ENCODE measurements around the gene SLC25A45.

DNA sequence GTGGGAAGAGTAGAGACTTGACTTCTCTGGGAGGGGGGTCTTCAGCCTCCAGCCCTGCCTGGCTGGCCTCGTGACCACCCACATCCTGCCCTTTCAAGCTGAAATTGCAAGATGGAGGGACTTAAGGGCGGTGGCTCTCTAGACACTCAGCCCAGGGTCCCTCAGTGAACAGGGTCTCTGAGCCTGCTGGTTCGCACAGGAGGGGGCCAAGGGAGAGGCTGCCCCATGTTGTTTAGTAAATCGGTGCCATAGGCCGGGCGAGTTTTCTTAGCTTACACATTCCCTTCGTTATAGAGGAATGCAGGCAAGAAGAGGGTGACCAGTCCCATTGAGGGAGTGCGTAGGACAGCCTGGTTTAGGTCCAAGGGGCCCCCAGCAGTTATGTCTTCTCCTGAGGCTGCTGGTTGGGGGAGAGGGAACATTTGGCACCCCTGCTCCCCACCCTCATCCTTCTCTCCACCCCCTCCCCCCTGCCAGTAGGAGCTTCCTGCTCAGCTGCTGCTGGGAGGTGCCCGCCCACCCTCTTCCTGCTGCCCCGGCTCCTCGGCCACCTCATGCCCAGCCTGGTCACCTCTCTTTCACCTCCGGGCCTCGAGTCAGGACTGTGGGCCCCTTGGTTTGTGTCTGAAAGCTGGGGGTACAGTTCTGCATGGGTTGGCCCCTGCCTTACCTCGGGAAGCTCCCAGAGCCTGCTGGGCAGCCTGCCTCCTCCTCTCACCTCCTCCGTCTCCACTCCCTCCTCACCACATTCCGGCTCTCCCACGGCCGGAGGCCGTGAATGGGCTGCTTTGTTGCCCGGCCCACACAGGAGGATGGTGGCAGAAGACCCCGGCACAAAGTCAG is 7.9 kb upstream of the SLC25A45 start:
- no peak for TF ChIP-seq CTCF (conservative IDR thresholded peaks at IDR 0.05)
- TF ChIP-seq ZFX (IDR thresholded peaks at IDR 0.05) = no peak

All from C4-2B (cell line).